HuH-7 (cell line): ENCODE measurements around the gene VAT1L.
A peak's percentile ranks its signal among the peaks of the same experiment; 100 is the strongest.
"Not testable (repeated sequence)": the region's sequence is repeated elsewhere in the genome, so short reads cannot be mapped to it uniquely, and the experiment has no call there.

Experiments used
- DNase-seq: peaks from one replicate; pipeline ENCODE4 v3.0.0; 2011; ENCODE audit warnings: low spot score

VAT1L gene

GRCh38 chr16:77913738-77914253 is 125.4 kb downstream of the VAT1L start:
- no peak for DNase-seq

DNA sequence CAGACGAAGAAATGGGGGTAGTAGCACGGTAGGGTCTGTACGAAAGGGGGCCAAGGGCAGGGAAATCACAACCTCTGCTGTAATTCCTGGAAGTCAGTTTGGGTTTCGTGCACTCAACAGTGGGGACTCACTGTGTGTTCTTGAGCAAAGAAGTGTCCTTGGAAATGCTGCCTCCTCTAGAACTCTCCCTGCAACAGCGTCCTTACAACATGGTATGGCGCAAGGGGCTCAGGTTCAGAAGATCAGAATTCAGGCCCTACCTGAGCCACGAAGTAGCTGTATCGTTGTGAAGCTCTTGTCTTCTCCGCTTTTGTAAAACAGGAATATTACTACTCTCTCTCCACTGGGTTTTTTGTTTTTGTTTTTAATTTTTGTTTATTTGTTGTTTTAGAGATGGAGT is 127.7 kb downstream of the VAT1L start:
- no peak for DNase-seq

GRCh38 chr16:77917971-77918370 is 129.6 kb downstream of the VAT1L start:
- DNase-seq, result no peak

DNA sequence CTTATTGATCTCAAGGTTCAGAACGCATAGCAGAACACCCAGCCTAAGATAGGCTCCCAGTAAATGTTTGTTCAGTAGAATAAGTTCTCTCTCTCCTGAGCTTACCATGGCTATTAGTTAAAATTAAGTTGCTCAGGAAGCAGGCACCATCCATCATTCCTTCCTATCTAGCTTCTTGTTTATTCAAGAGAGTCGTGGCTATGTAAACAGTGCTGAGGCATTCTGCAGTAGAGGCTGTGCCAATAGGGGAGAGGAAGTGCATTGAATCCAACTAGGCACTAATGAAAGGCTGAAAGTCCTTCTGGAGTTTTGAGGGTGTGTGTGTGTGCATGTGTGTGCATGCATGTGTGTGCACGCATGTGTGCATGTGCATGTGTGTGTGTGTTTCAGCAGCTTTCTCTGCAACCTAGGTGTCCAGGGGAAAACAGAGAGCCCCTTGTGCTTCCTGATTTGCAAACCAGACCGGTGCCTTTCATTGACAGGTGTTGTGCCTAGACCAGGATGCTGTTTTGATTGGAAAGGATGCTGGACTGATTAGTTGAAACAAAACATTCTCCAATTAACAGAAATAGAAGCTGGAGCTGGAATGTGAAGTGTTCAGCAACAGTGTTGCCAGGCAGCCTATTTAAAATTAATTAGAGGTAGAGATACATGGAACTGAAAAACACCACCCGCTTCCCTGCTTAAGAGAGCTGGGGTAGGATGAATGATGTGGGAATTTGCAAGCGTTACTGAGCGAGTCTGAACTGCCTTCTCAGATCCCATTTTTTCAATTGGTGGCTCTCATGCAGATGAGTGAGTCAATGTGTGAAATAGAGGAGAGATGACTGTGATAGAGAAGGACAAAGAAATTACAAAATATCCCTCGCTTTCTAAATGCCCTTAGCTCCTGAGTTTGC is 130.7 kb downstream of the VAT1L start:
- DNase-seq, result peak; percentile 27

- DNase-seq, result no peak
Measured at GRCh38 chr16:77919761-77920415, 131.5 kb downstream of the VAT1L start.

DNA sequence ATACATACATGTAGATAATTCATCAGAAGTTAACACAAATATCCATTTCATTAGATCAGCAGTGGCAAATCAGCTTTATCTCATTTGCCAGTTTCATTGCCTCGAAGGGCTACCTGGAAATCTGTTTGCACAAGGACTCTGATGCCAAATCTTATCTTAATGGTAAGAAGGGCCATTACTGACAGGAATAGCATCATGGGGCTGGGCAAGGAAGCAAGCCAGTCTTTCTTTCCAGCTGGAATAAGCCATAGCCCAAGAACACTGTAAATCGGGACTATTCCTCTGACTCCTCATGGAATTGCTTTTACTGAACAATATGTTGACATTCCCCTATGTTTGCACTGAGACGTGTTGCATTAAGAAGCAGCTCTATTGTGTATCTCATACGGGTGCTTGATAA is 132.6 kb downstream of the VAT1L start:
- no peak for DNase-seq

DNA sequence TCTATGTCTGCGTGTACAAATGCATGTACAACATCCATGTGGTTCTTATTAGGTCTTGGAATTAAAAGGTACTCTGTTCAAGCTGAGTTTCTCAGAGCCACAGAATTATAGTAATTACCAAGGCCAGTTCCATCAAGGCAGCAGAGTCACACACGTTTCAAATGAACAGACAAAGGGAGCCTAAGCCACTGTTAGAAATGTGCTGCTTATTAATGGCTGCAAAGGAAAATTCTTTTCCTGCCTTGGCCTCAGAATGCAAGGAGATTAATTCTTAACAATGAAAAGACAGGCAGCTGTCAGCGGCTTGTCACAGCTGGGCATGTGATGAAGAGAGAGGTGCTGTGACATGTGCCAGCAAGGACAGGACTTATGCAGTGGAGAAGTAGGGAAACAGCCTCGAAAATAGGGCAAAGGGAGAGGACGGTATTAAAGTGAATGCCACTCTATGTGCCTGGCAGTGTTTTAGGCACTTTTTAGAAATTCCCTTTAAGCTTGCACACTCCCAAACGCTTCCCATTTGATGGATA is 133.9 kb downstream of the VAT1L start:
- DNase-seq, result no peak

DNA sequence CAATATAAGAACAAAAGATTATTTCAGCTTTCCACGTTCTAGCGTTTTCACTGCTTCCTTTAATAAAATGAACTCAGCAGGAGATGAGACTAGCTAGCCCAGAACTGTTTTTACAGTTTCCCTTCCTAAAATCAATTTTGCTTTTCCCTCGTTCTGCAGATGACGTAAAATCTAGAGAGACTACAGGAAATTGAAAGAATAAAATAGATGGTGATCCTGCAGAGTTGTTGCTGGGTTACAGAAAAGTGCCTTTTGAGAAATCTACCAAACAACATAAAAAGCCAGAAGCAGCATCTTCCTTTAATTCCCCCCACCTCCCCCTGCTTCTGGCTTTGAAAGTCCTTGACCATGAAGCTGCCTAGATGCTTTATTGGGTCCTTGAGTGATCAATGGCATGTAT is 137.2 kb downstream of the VAT1L start:
- no peak for DNase-seq

GRCh38 chr16:77928096-77928495 is 139.7 kb downstream of the VAT1L start:
- no peak for DNase-seq

- no peak for DNase-seq
Measured at GRCh38 chr16:77929004-77929403, 140.6 kb downstream of the VAT1L start.

- DNase-seq, result no peak
Measured at GRCh38 chr16:77931058-77931457, 142.7 kb downstream of the VAT1L start.

DNA sequence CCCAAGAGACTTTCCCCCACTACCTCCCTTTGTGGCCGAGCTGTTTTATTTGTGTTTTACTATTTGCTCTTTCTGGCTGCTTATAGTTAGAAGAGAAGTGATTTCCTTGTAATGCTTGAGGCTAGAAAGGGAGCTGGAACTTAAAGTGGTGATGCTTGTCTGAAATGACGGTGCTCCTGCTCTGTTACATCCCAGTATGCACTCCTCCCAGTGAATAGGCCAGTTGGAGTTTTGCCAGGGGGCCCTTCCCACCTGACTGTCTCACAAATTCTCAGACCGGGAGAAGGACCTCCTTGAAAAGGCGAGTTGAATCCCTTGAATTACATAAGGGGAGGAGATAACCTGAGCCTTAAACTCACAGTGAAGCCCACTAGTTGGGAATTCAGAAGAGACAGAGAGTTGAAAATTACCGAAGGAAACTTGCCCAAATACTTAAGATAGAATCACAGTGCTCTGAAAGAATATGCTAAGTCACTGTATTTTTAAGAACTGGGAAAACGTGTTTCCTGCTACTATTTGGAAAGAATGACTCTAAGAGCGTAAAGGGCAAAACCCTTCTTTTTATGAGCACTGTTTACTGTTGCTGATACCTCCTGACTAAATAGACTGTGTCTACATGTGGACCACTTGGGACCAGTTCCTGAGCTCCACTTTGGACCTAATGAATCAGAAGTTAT is 149.2 kb downstream of the VAT1L start:
- no peak for DNase-seq

DNA sequence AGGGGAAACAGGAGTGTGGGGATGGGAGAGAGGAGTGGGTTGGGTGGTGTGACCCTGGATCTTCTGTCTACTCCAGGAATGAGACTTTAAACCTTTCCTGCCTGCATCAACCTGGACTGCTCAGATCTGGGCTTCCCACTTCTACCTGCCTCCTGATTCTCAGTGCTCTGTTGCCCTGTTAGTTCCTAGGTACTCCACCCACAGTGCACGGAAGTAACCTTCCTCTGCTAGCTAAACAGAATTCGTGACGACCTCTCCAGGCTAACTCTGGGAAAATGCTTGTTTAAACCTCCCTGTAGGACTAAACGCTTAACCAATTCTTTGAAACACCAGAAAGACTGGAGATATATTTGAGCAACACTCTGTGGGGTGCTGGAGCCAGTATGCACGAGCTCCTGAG is 150.5 kb downstream of the VAT1L start:
- no peak for DNase-seq

GRCh38 chr16:77939968-77940367 is 151.6 kb downstream of the VAT1L start:
- no peak for DNase-seq

DNA sequence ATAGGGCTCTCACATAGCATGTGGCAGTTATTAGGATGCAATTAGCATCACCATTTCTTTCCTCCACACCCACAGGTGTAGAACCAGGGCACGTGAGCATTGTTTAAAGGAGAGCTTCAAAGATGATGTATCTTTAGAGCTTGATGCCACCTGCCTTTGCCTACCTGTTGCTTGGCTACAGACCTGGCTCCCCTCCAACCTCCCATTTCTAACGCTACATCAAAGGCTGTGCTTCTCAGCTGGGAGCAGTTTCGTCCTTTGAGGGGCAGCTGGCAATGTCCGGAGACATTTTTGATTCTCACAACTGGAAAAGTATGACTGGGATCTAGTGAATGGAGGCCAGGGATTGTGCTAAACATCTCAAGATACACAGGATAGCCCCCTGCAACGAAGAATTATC is 155.4 kb downstream of the VAT1L start:
- DNase-seq, result no peak

GRCh38 chr16:77944631-77945030 is 156.3 kb downstream of the VAT1L start:
- DNase-seq, result no peak

GRCh38 chr16:77945126-77945525 is 156.8 kb downstream of the VAT1L start:
- no peak for DNase-seq

GRCh38 chr16:77946823-77947222 is 158.5 kb downstream of the VAT1L start:
- no peak for DNase-seq

DNA sequence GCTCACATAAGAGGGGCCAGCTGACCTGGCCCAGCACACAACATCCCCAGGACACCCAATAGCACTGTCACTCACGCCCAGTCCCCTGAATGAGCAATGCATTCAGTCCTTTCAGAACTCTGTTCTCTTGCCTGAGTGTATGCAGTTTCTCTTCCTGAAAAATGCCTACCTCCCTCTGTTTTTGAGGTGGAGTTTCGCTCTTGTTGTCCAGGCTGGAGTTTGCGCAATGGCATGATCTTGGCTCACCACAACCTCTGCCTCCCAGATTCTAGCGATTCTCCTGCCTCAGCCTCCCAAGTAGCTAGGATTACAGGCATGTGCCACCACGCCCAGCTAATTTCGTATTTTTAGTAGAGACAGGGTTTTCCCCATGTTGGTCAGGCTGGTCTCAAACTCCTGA is 159.2 kb downstream of the VAT1L start:
- not testable (repeated sequence) for DNase-seq

GRCh38 chr16:77948835-77949234 is 160.5 kb downstream of the VAT1L start:
- DNase-seq, result no peak

DNA sequence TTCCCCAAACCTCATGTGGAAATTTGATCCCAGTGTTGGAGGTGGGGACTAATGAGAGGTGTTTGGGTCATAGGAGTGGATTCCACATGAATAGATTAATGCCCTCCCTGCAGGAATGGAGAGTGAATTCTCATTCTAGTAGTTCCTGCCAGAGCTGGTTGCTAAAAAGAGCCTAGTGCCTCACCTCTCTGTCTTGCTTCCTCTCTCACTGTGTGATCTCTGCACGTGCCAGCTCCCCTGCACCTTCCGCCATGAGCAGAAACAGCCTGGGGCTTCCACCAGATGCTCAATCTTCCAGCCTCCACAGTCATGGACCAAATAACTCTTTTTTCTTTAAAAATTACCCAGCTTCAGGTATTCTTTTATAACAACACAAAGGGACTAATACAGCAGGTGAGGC is 161.1 kb downstream of the VAT1L start:
- no peak for DNase-seq

- peak; percentile 54 for DNase-seq
Measured at GRCh38 chr16:77951788-77952187, 163.4 kb downstream of the VAT1L start.

- no peak for DNase-seq
Measured at GRCh38 chr16:77955127-77955526, 166.8 kb downstream of the VAT1L start.
